B cell (primary cell): ENCODE measurements around the gene FBXL13. TPM values are rescaled to one million over a fixed set of nuclear protein-coding genes. Genes with fewer than 3 reads are reported as not detected.

ENCODE experiments used
- ATAC-seq: fragments of 200-7000 bp; cut with Tn5 transposase; one replicate; pipeline ENCODE4 v1.10.0; 2021; ENCODE audit warnings: low read depth, mild to moderate bottlenecking, moderate number of reproducible peaks, moderate library complexity
- CTCF ChIA-PET: fragments of 350-600 bp; sonication (Branson Sonifier 250); formaldehyde crosslinking; loops from one replicate; lab custom pipeline; 2021; ENCODE audit warnings: antibody characterized with exemption, inconsistent platforms; lab: Charles Lee
- POLR2A ChIA-PET: fragments of 350-600 bp; sonication (Branson Sonifier 250); formaldehyde crosslinking; loops from one replicate; lab custom pipeline; 2021; ENCODE audit warnings: antibody characterized with exemption; lab: Charles Lee
- DNase-seq: peaks from one replicate; pipeline ENCODE4 v3.0.0; 2013
- H2AFZ ChIP-seq: 2 replicates; pipeline ENCODE4 v1.6.1; 2012; ENCODE audit warnings: mild to moderate bottlenecking, low read depth, low read length; ENCODE audit not compliant: insufficient read depth, poor library complexity, severe bottlenecking
- H3K27ac ChIP-seq, 2 donors: 1 replicate in 1 of 2; 2 replicates in 1 of 2; pipeline ENCODE4 v1.5.1; 2012 to 2013; ENCODE audit warnings: low read length in 2 of 2, mild to moderate bottlenecking in 2 of 2, moderate library complexity in 1 of 2
- H3K27me3 ChIP-seq, 4 experiments: fragments of 200-600 bp in 1 of 4; sonication (generic) in 1 of 4; replicated peaks in 1 of 4; 1 replicate in 2 of 4; 2 replicates in 2 of 4; pipeline versions ENCODE4 v1.6.1 to v1.7.0; 2013 to 2016; ENCODE audit warnings: low read length in 3 of 4, mild to moderate bottlenecking in 2 of 4, mixed read lengths in 1 of 4, moderate library complexity in 1 of 4; ENCODE audit not compliant: insufficient read depth in 4 of 4, control insufficient read depth in 3 of 4; ENCODE audit errors: control extremely low read depth in 1 of 4
- H3K36me3 ChIP-seq, 2 experiments: replicated peaks in 1 of 2; 1 replicate in 1 of 2; 2 replicates in 1 of 2; pipeline versions ENCODE4 v1.6.1 to v1.7.1; 2013; ENCODE audit warnings: low read length in 1 of 2; ENCODE audit not compliant: insufficient read depth in 2 of 2, control insufficient read depth in 1 of 2; ENCODE audit errors: control extremely low read depth in 1 of 2, extremely low read depth in 1 of 2
- H3K4me1 ChIP-seq, 2 donors: fragments of 200-600 bp in 1 of 2; sonication (generic) in 1 of 2; 1 replicate in 1 of 2; 2 replicates in 1 of 2; pipeline versions ENCODE4 v1.5.1 to v1.6.1; 2013 to 2017; ENCODE audit warnings: low read length in 2 of 2; ENCODE audit not compliant: control insufficient read depth in 2 of 2, insufficient read depth in 2 of 2
- H3K4me2 ChIP-seq: replicated peaks from 2 replicates; pipeline ENCODE3; 2012; ENCODE audit warnings: mild to moderate bottlenecking, low read depth, low read length; ENCODE audit not compliant: poor library complexity, severe bottlenecking
- H3K4me3 ChIP-seq, 5 experiments: fragments of 200-600 bp in 1 of 5; sonication (generic) in 1 of 5; 1 replicate in 3 of 5; 2 replicates in 2 of 5; pipeline versions ENCODE4 v1.5.1 to v1.7.0; 2011 to 2016; ENCODE audit warnings: low read length in 4 of 5, mild to moderate bottlenecking in 4 of 5, low read depth in 2 of 5, control low read depth in 1 of 5, moderate library complexity in 1 of 5; ENCODE audit not compliant: insufficient read depth in 1 of 5; ENCODE audit errors: control extremely low read depth in 1 of 5, extremely low read depth in 1 of 5
- H3K79me2 ChIP-seq: fragments of 200-600 bp; sonication (generic); one replicate; pipeline ENCODE4 v1.6.0; 2016; ENCODE audit warnings: low read length; ENCODE audit not compliant: control insufficient read depth, insufficient read depth
- H3K9ac ChIP-seq: fragments of 200-600 bp; sonication (generic); 2 replicates; pipeline ENCODE4 v1.6.1; 2017; ENCODE audit warnings: mild to moderate bottlenecking, low read length, moderate library complexity
- H3K9me3 ChIP-seq, 3 donors: one replicate each; pipeline versions ENCODE4 v1.6.1 to v1.7.1; 2013; ENCODE audit warnings: low read length in 2 of 3; ENCODE audit not compliant: control insufficient read depth in 2 of 3, insufficient read depth in 1 of 3; ENCODE audit errors: control extremely low read depth in 1 of 3
- H4K20me1 ChIP-seq: 2 replicates; pipeline ENCODE4 v1.6.0; 2012; ENCODE audit warnings: mild to moderate bottlenecking, low read length; ENCODE audit not compliant: insufficient read depth, control insufficient read depth, poor library complexity, severe bottlenecking
- H3K27ac Mint-ChIP-seq: one replicate; pipeline ENCODE4 v1.8.0; 2021; ENCODE audit warnings: mixed read lengths
- H3K27me3 Mint-ChIP-seq: one replicate; pipeline ENCODE4 v1.8.0; 2021; ENCODE audit warnings: mixed read lengths
- H3K4me1 Mint-ChIP-seq: one replicate; pipeline ENCODE4 v1.8.0; 2021; ENCODE audit warnings: mixed read lengths
- H3K4me3 Mint-ChIP-seq: one replicate; pipeline ENCODE4 v1.8.0; 2021; ENCODE audit warnings: mixed read lengths
- H3K9me3 Mint-ChIP-seq: one replicate; pipeline ENCODE4 v1.8.0; 2022; ENCODE audit warnings: mixed read lengths; ENCODE audit not compliant: insufficient read depth
- CTCF ChIP-seq: fragments of 200-600 bp; IDR thresholded peaks from one replicate; pipeline ENCODE4 v1.8.0; 2022; ENCODE audit warnings: antibody characterized with exemption, mild to moderate bottlenecking
- EZH2 ChIP-seq: IDR thresholded peaks from 2 replicates; pipeline ENCODE4 v1.6.1; 2012; ENCODE audit warnings: borderline replicate concordance, low read depth, mild to moderate bottlenecking, moderate library complexity, low read length; ENCODE audit not compliant: insufficient read depth, poor library complexity, severe bottlenecking
- WGBS: methylation state at CpG from one replicate; pipeline ENCODE4 v1.1.5; 2013; ENCODE audit warnings: missing lambda C conversion rate; ENCODE audit not compliant: insufficient coverage; 5-methylcytosine and 5-hydroxymethylcytosine counted together
- intact Hi-C: fragments of 100-400 bp; cut with micrococcal nuclease; formaldehyde crosslinking; loops from one replicate; pipeline ENCODE4 v1.10.0; 2022
- polyA plus RNA-seq: library from polyadenylated mRNA; depleted of rRNA; stranded (reverse); fragments of >200 nt; gene quantifications from 2 replicates; pipeline ENCODE4 v1.2.3, GENCODE V29; 2012
- total RNA-seq, 2 donors: library from RNA; stranded (reverse); fragments of 120-200 nt in 1 of 2; gene quantifications; 1 replicate in 1 of 2; 2 replicates in 1 of 2; pipeline versions ENCODE4 v1.2.3 to v1.2.4, GENCODE V29; 2013 to 2022

FBXL13 gene
- total and polyA plus RNA-seq, 2 donors (not counting 1 experiment from before 2014, with no cell fraction given), result 0.22 to 4.0 TPM

- TF ChIP-seq EZH2 (no peak), CTCF (no peak)
- ChIA-PET POLR2A (no interaction called here), CTCF (no interaction called here)
- Histone ChIP-seq H3K79me2 (no peaks in the 10 kb centered on the region), H3K36me3 (no peaks in the 10 kb centered on the region), H2AFZ (no peak overlapping the region), H3K4me1 (no peaks in the 10 kb centered on the region), H3K4me3 (no peak overlapping the region), H3K4me2 (no peak overlapping the region), H3K27me3 (no peaks in the 10 kb centered on the region), H3K9me3 (no peaks in the 10 kb centered on the region), H4K20me1 (no peaks in the 10 kb centered on the region), H3K9ac (no peak overlapping the region), H3K27ac (no peak overlapping the region)
- intact Hi-C loops, result no loop called here
- Mint-ChIP-seq H3K27me3 (no peaks in the 10 kb centered on the region), H3K27ac (no peak overlapping the region), H3K4me1 (peaks cover 3% of the 10 kb centered on the region), H3K9me3 (no peaks in the 10 kb centered on the region), H3K4me3 (no peak overlapping the region)
- DNase-seq (no peak), ATAC-seq (no peak)
- 60% methylated on average over 2 of the region's 3 CpGs for WGBS
Observed at GRCh38 chr7:102895602-102896001, 179.0 kb downstream of the FBXL13 start.

GRCh38 chr7:102892631-102893278, 181.8 kb downstream of the FBXL13 start:
- Mint-ChIP-seq H3K9me3 (no peaks in the 10 kb centered on the region), H3K4me3 (no peak overlapping the region), H3K27ac (no peak overlapping the region), H3K27me3 (no peaks in the 10 kb centered on the region), H3K4me1 (peaks cover 3% of the 10 kb centered on the region)
- intact Hi-C loops, result no loop called here
- Histone ChIP-seq H2AFZ (no peak overlapping the region), H3K36me3 (no peaks in the 10 kb centered on the region), H3K9ac (no peak overlapping the region), H3K27me3 (no peaks in the 10 kb centered on the region), H3K4me2 (no peak overlapping the region), H4K20me1 (no peaks in the 10 kb centered on the region), H3K27ac (no peak overlapping the region), H3K4me1 (no peaks in the 10 kb centered on the region), H3K4me3 (no peak overlapping the region), H3K79me2 (no peaks in the 10 kb centered on the region), H3K9me3 (no peaks in the 10 kb centered on the region)
- ATAC-seq (no peak), DNase-seq (no peak)
- POLR2A ChIA-PET, result no interaction called here
- TF ChIP-seq CTCF, result no peak
- TF ChIP-seq EZH2, result no peak
- 88% methylated on average over 1 of the region's 1 CpG for WGBS
- CTCF ChIA-PET, result no interaction called here
